GM19193 (cell line): Measurements from ENCODE around the gene YIPF6.

Experiments
- POLR2A ChIP-seq: IDR thresholded peaks from 4 replicates; pipeline ENCODE4 v1.6.1; 2011; ENCODE audit not compliant: insufficient read depth, insufficient read length; ENCODE audit errors: extremely low read depth

YIPF6 gene

DNA sequence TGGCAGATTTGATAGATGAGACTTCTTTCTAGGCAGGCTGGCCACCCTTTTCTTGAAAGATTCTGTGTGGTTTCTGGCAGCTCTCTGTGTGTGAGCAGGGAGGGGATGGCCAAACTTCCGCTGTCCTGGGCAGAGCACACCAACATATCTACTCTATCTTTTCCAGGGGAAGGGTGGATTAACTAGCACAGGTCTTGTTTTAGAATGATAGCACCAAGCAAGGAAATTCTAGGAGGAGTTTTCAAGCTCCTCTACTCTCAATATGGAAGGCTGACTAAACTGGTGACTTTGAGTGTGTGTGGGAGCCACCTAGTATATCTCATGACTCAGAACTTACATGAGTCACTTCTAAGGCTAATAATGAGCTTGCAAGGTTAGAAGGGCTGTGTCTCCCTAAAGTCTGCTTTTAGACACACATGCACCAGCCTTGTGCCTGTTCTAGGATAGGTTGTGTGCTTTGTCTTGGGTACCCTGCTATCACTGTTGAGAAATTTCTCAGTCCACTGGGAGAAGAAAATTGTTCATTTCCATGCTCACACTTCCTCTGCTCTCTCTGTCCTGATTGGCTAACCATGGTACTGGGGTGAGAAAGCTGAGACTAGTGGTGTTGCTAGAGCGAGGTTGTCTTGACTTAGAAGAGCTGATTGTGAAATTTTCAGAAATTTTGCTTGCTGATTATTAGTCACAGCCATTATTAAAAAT, 72.9 kb downstream of the YIPF6 start:
- no peak for TF ChIP-seq POLR2A

DNA sequence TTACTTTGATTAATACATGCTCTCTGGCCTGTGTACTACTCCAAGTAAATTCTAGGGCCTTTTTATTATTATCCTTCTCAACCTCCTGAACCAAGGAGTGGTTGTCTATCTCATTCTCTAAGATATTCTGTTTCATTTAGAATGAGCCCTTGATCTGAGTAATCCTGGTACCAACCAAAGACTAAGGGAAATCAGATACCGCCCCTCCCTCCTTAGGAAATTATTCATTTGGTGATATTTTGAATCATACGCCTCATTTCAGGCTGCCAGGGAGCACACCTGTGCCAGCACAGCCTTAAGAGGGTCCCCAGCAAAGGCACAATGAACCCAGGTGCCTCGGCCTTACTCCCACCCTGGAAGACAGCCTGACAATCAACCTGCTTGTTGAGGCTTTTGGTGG, 75.4 kb downstream of the YIPF6 start:
- TF ChIP-seq POLR2A = no peak

DNA sequence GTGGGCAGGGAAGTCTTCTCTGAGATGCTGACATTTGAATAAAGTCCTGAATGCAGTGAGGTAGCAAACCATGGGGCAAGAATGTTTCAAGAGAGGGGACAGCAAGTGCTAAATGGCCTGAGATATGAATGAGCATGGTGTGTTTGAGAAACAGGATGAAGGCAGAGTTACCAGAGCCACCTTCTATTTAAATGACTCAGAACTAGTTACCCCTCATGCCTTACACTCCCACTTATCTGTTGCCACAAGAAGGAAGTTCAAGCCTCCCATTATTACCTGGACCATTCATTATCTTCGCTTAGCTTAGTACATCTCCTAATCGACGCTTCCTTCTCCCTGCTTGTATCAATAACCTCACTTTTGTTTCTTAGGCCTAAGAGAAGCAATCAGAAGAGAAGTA, 81.0 kb downstream of the YIPF6 start:
- no peak for TF ChIP-seq POLR2A

DNA sequence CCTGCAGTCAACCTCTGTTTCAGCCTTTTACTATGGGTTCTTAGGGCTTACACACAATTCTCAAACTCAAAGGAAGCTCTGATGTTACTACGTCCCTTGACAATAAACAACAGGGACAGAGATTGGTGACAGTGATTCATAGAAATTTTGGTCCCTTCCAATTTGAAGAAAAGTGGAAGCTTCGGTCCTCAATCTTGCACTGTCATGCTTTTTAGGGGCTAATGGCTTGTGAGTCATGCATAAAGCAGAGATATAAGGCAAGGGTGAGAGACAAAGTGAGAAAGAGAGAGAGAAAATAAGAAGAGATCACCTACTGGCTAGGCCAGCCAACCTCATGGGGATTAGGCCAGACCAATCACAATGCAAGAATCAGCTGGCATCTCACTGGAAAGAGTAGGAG, 85.4 kb downstream of the YIPF6 start:
- no peak for TF ChIP-seq POLR2A
